H9 (cell line): Measurements from ENCODE around the gene NDUFA6. TPM values are rescaled to one million over a fixed set of nuclear protein-coding genes. Genes with fewer than 3 reads are reported as not detected.

ENCODE experiments used
- DNase-seq: peaks from one replicate; pipeline ENCODE4 v3.0.0-alpha.2; 2017
- H2AFZ ChIP-seq: one replicate; pipeline ENCODE4 v1.6.1; 2013; ENCODE audit warnings: mild to moderate bottlenecking, low read length, control low read depth, moderate library complexity
- H2AK5ac ChIP-seq: 2 replicates; pipeline ENCODE4 v1.6.1; 2013; ENCODE audit warnings: low read length, control low read depth, mixed read lengths; ENCODE audit not compliant: insufficient read length
- H2BK120ac ChIP-seq: one replicate; pipeline ENCODE4 v1.6.1; 2013; ENCODE audit warnings: low read depth, mild to moderate bottlenecking, low read length, control low read depth, inconsistent platforms; ENCODE audit not compliant: poor library complexity, severe bottlenecking
- H2BK12ac ChIP-seq: 2 replicates; pipeline ENCODE4 v1.6.1; 2013; ENCODE audit warnings: low read length, control low read depth, mixed read lengths, low read depth; ENCODE audit not compliant: insufficient read length
- H2BK15ac ChIP-seq: 2 replicates; pipeline ENCODE4 v1.6.1; 2013; ENCODE audit warnings: low read depth, low read length, control low read depth
- H2BK20ac ChIP-seq: one replicate; pipeline ENCODE4 v1.6.1; 2013; ENCODE audit warnings: low read depth, mild to moderate bottlenecking, low read length, control low read depth, inconsistent platforms; ENCODE audit not compliant: poor library complexity, severe bottlenecking
- H2BK5ac ChIP-seq: 2 replicates; pipeline ENCODE4 v1.6.1; 2013; ENCODE audit warnings: low read length, control low read depth, mixed read lengths; ENCODE audit not compliant: insufficient read length
- H3K14ac ChIP-seq: 2 replicates; pipeline ENCODE4 v1.6.1; 2013; ENCODE audit warnings: low read length, control low read depth; ENCODE audit not compliant: insufficient read depth
- H3K18ac ChIP-seq: 2 replicates; pipeline ENCODE4 v1.6.1; 2013; ENCODE audit warnings: low read depth, mild to moderate bottlenecking, mixed read lengths, low read length, control low read depth; ENCODE audit not compliant: insufficient read length
- H3K23ac ChIP-seq: 2 replicates; pipeline ENCODE4 v1.6.1; 2013; ENCODE audit warnings: low read length, control low read depth, mixed read lengths, low read depth; ENCODE audit not compliant: insufficient read length
- H3K23me2 ChIP-seq: 2 replicates; pipeline ENCODE4 v1.6.1; 2013; ENCODE audit warnings: low read depth, mild to moderate bottlenecking, mixed read lengths, low read length, control low read depth; ENCODE audit not compliant: insufficient read length, poor library complexity, severe bottlenecking
- H3K27ac ChIP-seq: 2 replicates; pipeline ENCODE4 v1.5.1; 2013; ENCODE audit warnings: low read length, control low read depth, mixed read lengths, low read depth; ENCODE audit not compliant: insufficient read length
- H3K27me3 ChIP-seq: 2 replicates; pipeline ENCODE4 v1.6.1; 2013; ENCODE audit warnings: low read length, control low read depth, inconsistent platforms; ENCODE audit not compliant: insufficient read depth
- H3K4ac ChIP-seq: 2 replicates; pipeline ENCODE4 v1.6.1; 2013; ENCODE audit warnings: low read depth, mild to moderate bottlenecking, control low read depth, inconsistent platforms, low read length, moderate library complexity
- H3K4me1 ChIP-seq: 2 replicates; pipeline ENCODE4 v1.6.1; 2013; ENCODE audit warnings: low read length, control low read depth, inconsistent platforms; ENCODE audit not compliant: insufficient read depth
- H3K4me2 ChIP-seq: 2 replicates; pipeline ENCODE4 v1.6.1; 2013; ENCODE audit warnings: low read length, control low read depth, mixed read lengths; ENCODE audit not compliant: insufficient read length, insufficient read depth
- H3K56ac ChIP-seq: 2 replicates; pipeline ENCODE4 v1.6.1; 2013; ENCODE audit warnings: low read depth, mild to moderate bottlenecking, mixed read lengths, low read length, control low read depth; ENCODE audit not compliant: insufficient read length
- H3K79me1 ChIP-seq: 2 replicates; pipeline ENCODE4 v1.6.1; 2013; ENCODE audit warnings: low read depth, mild to moderate bottlenecking, moderate library complexity, low read length, control low read depth, inconsistent platforms; ENCODE audit not compliant: insufficient read depth, poor library complexity, severe bottlenecking
- H3K79me2 ChIP-seq: 2 replicates; pipeline ENCODE4 v1.6.1; 2013; ENCODE audit warnings: low read length, control low read depth, inconsistent platforms; ENCODE audit not compliant: insufficient read depth
- H3K9ac ChIP-seq: 2 replicates; pipeline ENCODE4 v1.6.1; 2013; ENCODE audit warnings: low read length, control low read depth, mixed read lengths; ENCODE audit not compliant: insufficient read length; ENCODE audit errors: extremely low read depth
- H3K9me3 ChIP-seq: one replicate; pipeline ENCODE4 v1.6.1; 2013; ENCODE audit warnings: low read depth, low read length, inconsistent platforms; ENCODE audit not compliant: control insufficient read depth
- H3T11ph ChIP-seq: one replicate; pipeline ENCODE4 v1.6.1; 2013; ENCODE audit warnings: mild to moderate bottlenecking, low read length, control low read depth, inconsistent platforms
- H4K20me1 ChIP-seq: one replicate; pipeline ENCODE4 v1.6.1; 2013; ENCODE audit not compliant: control insufficient read depth, insufficient read length, insufficient read depth
- H4K5ac ChIP-seq: 2 replicates; pipeline ENCODE4 v1.6.1; 2013; ENCODE audit warnings: low read depth, mild to moderate bottlenecking, mixed read lengths, low read length, control low read depth; ENCODE audit not compliant: insufficient read length
- H4K8ac ChIP-seq: replicated peaks from 2 replicates; pipeline ENCODE4 v1.6.1; 2013; ENCODE audit warnings: low read length, control low read depth, mixed read lengths, low read depth; ENCODE audit not compliant: insufficient read length
- H4K91ac ChIP-seq: 2 replicates; pipeline ENCODE4 v1.6.1; 2013; ENCODE audit warnings: low read depth, mild to moderate bottlenecking, moderate library complexity, mixed read lengths, low read length, control low read depth; ENCODE audit not compliant: insufficient read length
- H3K27ac Mint-ChIP-seq, 3 experiments: 2 replicates in 2 of 3; 3 replicates in 1 of 3; pipeline ENCODE4 v1.8.0; 2020 to 2021; ENCODE audit warnings: mixed read lengths in 3 of 3, mild to moderate bottlenecking in 1 of 3, moderate library complexity in 1 of 3
- H3K27me3 Mint-ChIP-seq: 2 replicates; pipeline ENCODE4 v1.8.0; 2021; ENCODE audit warnings: low read depth, mild to moderate bottlenecking, moderate library complexity, mixed read lengths
- H3K36me3 Mint-ChIP-seq, 3 experiments: 2 replicates in 2 of 3; 3 replicates in 1 of 3; pipeline ENCODE4 v1.8.0; 2020 to 2021; ENCODE audit warnings: low read depth in 3 of 3, mixed read lengths in 3 of 3; ENCODE audit not compliant: insufficient read depth in 1 of 3
- H3K4me1 Mint-ChIP-seq, 2 experiments: 2 replicates each; pipeline ENCODE4 v1.8.0; 2020; ENCODE audit warnings: mixed read lengths in 2 of 2
- H3K4me3 Mint-ChIP-seq, 2 experiments: 2 replicates in 1 of 2; 3 replicates in 1 of 2; pipeline ENCODE4 v1.8.0; 2020 to 2021; ENCODE audit warnings: mild to moderate bottlenecking in 2 of 2, mixed read lengths in 2 of 2, moderate library complexity in 1 of 2
- H3K9me3 Mint-ChIP-seq, 2 experiments: 2 replicates in 1 of 2; 3 replicates in 1 of 2; pipeline ENCODE4 v1.8.0; 2020; ENCODE audit warnings: mild to moderate bottlenecking in 2 of 2, mixed read lengths in 2 of 2, moderate library complexity in 1 of 2
- WGBS: extraction: QIAGEN DNeasy Blood & Tissue Kit; methylation state at CpG from one replicate; pipeline ENCODE4 v1.1.7; 2013; ENCODE audit warnings: missing lambda C conversion rate, low lambda C conversion rate, mixed read lengths; ENCODE audit not compliant: insufficient read length; ENCODE audit errors: extremely low coverage; 5-methylcytosine and 5-hydroxymethylcytosine counted together
- total RNA-seq: library from RNA; stranded (reverse); gene quantifications from 2 replicates; pipeline ENCODE4 v1.2.1, GENCODE V29; 2021
- TF ChIP-seq, protein P1 (sequence below): fragments of 200-600 bp; sonication (generic); conservative IDR thresholded peaks from 3 replicates; pipeline ENCODE4 v1.8.0; 2021; ENCODE audit warnings: antibody characterized with exemption, mild to moderate bottlenecking

The NDUFA6 gene
- total RNA-seq, 1 experiment from 2014 or later: 91.7 TPM

DNA sequence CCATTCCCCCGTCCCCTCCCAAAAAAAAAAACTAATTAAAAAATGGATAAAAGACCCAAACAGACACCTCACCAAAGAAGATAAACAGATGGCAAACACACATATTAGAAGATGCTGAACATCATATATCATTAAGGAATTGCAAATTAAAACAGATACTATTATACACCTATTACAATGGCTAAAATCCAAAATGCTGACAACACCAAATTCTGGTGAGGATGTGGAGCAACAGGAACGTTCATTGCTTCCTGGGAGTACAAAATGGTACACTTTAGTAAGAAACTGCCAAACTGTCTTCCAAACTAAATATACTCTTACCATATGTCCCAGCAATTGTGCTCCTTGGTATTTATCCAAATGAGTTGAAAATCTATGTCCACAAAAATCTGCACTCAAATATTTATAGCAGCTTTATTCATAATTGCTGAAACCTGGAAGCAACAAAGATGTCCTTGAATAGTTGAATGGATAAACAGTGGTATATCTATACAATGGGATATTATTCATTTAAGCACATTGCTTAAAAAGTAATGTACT lies 39.9 kb downstream of the NDUFA6 start:
- no peaks in the 10 kb centered on the region for H3K4me1 ChIP-seq
- H3K4me3 Mint-ChIP-seq: no peak overlapping the region
- no peak for DNase-seq
- no peaks in the 10 kb centered on the region for H3K36me3 Mint-ChIP-seq
- H2BK5ac ChIP-seq: no peak overlapping the region
- TF ChIP-seq, protein P1, sequence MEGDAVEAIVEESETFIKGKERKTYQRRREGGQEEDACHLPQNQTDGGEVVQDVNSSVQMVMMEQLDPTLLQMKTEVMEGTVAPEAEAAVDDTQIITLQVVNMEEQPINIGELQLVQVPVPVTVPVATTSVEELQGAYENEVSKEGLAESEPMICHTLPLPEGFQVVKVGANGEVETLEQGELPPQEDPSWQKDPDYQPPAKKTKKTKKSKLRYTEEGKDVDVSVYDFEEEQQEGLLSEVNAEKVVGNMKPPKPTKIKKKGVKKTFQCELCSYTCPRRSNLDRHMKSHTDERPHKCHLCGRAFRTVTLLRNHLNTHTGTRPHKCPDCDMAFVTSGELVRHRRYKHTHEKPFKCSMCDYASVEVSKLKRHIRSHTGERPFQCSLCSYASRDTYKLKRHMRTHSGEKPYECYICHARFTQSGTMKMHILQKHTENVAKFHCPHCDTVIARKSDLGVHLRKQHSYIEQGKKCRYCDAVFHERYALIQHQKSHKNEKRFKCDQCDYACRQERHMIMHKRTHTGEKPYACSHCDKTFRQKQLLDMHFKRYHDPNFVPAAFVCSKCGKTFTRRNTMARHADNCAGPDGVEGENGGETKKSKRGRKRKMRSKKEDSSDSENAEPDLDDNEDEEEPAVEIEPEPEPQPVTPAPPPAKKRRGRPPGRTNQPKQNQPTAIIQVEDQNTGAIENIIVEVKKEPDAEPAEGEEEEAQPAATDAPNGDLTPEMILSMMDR: no peak
- no peak overlapping the region for H3K27ac Mint-ChIP-seq
- H3K18ac ChIP-seq: no peak overlapping the region
- H3K4ac ChIP-seq: no peak overlapping the region
- no peaks in the 10 kb centered on the region for H3K27me3 Mint-ChIP-seq
- no peaks in the 10 kb centered on the region for H3K9me3 ChIP-seq
- no peaks in the 10 kb centered on the region for H3K9me3 Mint-ChIP-seq
- H2BK120ac ChIP-seq: no peak overlapping the region
- no peak overlapping the region for H2AFZ ChIP-seq
- no peaks in the 10 kb centered on the region for H4K20me1 ChIP-seq
- H3K27ac ChIP-seq: no peak overlapping the region
- no peak overlapping the region for H3K4me2 ChIP-seq
- H2AK5ac ChIP-seq: no peak overlapping the region
- H3K23me2 ChIP-seq: no peaks in the 10 kb centered on the region
- H2BK15ac ChIP-seq: no peak overlapping the region
- H3K27me3 ChIP-seq: no peaks in the 10 kb centered on the region
- no peak overlapping the region for H2BK20ac ChIP-seq
- H3T11ph ChIP-seq: no peak overlapping the region
- no peak overlapping the region for H3K9ac ChIP-seq
- H3K79me1 ChIP-seq: no peaks in the 10 kb centered on the region
- no peak overlapping the region for H3K23ac ChIP-seq
- WGBS: no CpG with 5 or more reads among the region's 2 CpGs
- H4K5ac ChIP-seq: no peak overlapping the region
- no peaks in the 10 kb centered on the region for H3K4me1 Mint-ChIP-seq
- H3K56ac ChIP-seq: no peak overlapping the region
- no peaks in the 10 kb centered on the region for H3K79me2 ChIP-seq
- H2BK12ac ChIP-seq: no peak overlapping the region
- H4K8ac ChIP-seq: no peak overlapping the region
- no peak overlapping the region for H4K91ac ChIP-seq
- H3K14ac ChIP-seq: no peak overlapping the region
